ENCODE data around the gene CUL9. TPM values are rescaled to one million over a fixed set of nuclear protein-coding genes. Genes with fewer than 3 reads are reported as not detected.

Gene CUL9
- total RNA-seq, 1 experiment from 2014 or later = 15.2 TPM

DNA sequence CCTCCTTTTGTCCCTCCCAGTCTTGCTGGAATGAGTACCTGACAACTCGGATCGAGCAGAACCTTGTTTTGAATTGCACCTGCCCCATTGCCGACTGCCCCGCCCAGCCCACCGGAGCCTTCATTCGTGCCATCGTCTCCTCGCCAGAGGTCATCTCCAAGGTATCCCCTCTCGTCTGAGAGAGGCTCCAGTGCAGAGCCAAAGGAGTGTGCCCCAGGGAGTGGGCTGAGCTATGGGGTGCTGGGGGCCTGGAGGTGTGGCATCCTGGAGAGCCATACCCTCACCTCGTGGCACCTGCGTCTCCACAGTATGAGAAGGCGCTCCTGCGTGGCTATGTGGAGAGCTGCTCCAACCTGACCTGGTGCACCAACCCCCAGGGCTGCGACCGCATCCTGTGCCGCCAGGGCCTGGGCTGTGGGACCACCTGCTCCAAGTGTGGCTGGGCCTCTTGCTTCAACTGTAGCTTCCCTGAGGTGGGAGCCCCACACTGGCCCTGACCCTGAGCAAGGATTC is 38.5 kb downstream of the CUL9 start:
- Histone ChIP-seq H3K27me3 (ENCODE audit: insufficient read depth, low read length) (no peaks in the 10 kb centered on the region), H4K8ac (replicated peaks; ENCODE audit: insufficient read length, low read depth, low read length) (no peak overlapping the region), H2BK120ac (ENCODE audit: low read depth, low read length, poor library complexity, severe bottlenecking) (no peak overlapping the region), H3K4me2 (ENCODE audit: insufficient read depth, insufficient read length, low read length) (no peak overlapping the region), H2BK20ac (ENCODE audit: low read depth, low read length, poor library complexity, severe bottlenecking) (no peak overlapping the region), H3K56ac (ENCODE audit: insufficient read length, low read depth, low read length) (no peak overlapping the region), H3K9me3 (ENCODE audit: control insufficient read depth, low read depth, low read length) (no peaks in the 10 kb centered on the region), H3K14ac (ENCODE audit: insufficient read depth, low read length) (no peak overlapping the region; the same call in 1 of the 2 replicates), H2AFZ (ENCODE audit: low read length) (no peak overlapping the region), H2BK15ac (ENCODE audit: low read depth, low read length) (no peak overlapping the region), H3K79me1 (ENCODE audit: insufficient read depth, low read depth, low read length, poor library complexity, severe bottlenecking) (no peaks in the 10 kb centered on the region), H3K23ac (ENCODE audit: insufficient read length, low read depth, low read length) (no peak overlapping the region), H3K4ac (ENCODE audit: low read depth, low read length) (no peak overlapping the region), H3K27ac (ENCODE audit: insufficient read length, low read depth, low read length) (no peak overlapping the region), H2BK12ac (ENCODE audit: insufficient read length, low read depth, low read length) (no peak overlapping the region), H4K91ac (ENCODE audit: insufficient read length, low read depth, low read length) (no peak overlapping the region), H4K5ac (ENCODE audit: insufficient read length, low read depth, low read length) (no peak overlapping the region), H3T11ph (ENCODE audit: low read length) (no peak overlapping the region), H3K9ac (ENCODE audit: extremely low read depth, insufficient read length, low read length) (no peak overlapping the region), H3K79me2 (ENCODE audit: insufficient read depth, low read length) (no peaks in the 10 kb centered on the region), H2BK5ac (ENCODE audit: insufficient read length, low read length) (no peak overlapping the region), H2AK5ac (ENCODE audit: insufficient read length, low read length) (no peak overlapping the region), H3K4me1 (ENCODE audit: insufficient read depth, low read length) (no peaks in the 10 kb centered on the region; the same call in 1 of the 2 replicates), H4K20me1 (ENCODE audit: control insufficient read depth, insufficient read depth, insufficient read length) (no peaks in the 10 kb centered on the region), H3K23me2 (ENCODE audit: insufficient read length, low read depth, low read length, poor library complexity, severe bottlenecking) (no peaks in the 10 kb centered on the region), H3K18ac (ENCODE audit: insufficient read length, low read depth, low read length) (no peak overlapping the region)
- Mint-ChIP-seq H3K27ac (peak overlapping the region in 1 of 3 experiments; percentile 72; a peak in 2 of 7 replicates), H3K36me3 (ENCODE audit: insufficient read depth in 1 of 3, low read depth in 3 of 3) (peaks cover 6 to 25% (median 8%) of the 10 kb centered on the region in 3 experiments), H3K4me3 (no peak overlapping the region), H3K27me3 (ENCODE audit: low read depth) (peaks cover 2% of the 10 kb centered on the region; the same call in 1 of the 2 replicates), H3K4me1 (peaks cover 5 to 14% of the 10 kb centered on the region in 2 experiments), H3K9me3 (no peaks in the 10 kb centered on the region)
- no CpG with 5 or more reads among the region's 16 CpGs for WGBS (ENCODE audit: extremely low coverage, insufficient read length, low lambda C conversion rate)
- no peak for DNase-seq
- TF ChIP-seq, protein P1, sequence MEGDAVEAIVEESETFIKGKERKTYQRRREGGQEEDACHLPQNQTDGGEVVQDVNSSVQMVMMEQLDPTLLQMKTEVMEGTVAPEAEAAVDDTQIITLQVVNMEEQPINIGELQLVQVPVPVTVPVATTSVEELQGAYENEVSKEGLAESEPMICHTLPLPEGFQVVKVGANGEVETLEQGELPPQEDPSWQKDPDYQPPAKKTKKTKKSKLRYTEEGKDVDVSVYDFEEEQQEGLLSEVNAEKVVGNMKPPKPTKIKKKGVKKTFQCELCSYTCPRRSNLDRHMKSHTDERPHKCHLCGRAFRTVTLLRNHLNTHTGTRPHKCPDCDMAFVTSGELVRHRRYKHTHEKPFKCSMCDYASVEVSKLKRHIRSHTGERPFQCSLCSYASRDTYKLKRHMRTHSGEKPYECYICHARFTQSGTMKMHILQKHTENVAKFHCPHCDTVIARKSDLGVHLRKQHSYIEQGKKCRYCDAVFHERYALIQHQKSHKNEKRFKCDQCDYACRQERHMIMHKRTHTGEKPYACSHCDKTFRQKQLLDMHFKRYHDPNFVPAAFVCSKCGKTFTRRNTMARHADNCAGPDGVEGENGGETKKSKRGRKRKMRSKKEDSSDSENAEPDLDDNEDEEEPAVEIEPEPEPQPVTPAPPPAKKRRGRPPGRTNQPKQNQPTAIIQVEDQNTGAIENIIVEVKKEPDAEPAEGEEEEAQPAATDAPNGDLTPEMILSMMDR (conservative IDR thresholded peaks at IDR 0.05) = no peak
